IMR-90 (cell line): ENCODE measurements around the gene MAST1. TPM values are rescaled to one million over a fixed set of nuclear protein-coding genes. Genes with fewer than 3 reads are reported as not detected.

Experiments used
- ATAC-seq: fragments of 200-7000 bp; cut with Tn5 transposase; 2 replicates; pipeline ENCODE4 v1.9.1; 2020; ENCODE audit warnings: low read depth, mild to moderate bottlenecking, moderate library complexity
- BruUV-seq: library from RNA; stranded (reverse); fragments of 400-500 nt; replicated peaks from 2 replicates; lab custom pipeline; 2021; lab: Mats Ljungman, UMichigan
- CTCF ChIA-PET: fragments of 300-600 bp; formaldehyde crosslinking; extraction: SDS; loops from one replicate; lab custom pipeline; 2021; ENCODE audit warnings: antibody characterized with exemption; lab: Yijun Ruan, JAX
- POLR2A ChIA-PET: fragments of 300-600 bp; sonication (Branson Sonifier 250); formaldehyde crosslinking; loops from one replicate; lab custom pipeline; 2022; ENCODE audit warnings: antibody characterized with exemption; ENCODE audit not compliant: unreplicated experiment; lab: Charles Lee
- DNase-seq: peaks from one replicate; pipeline ENCODE4 v3.0.0; 2013
- H2AFZ ChIP-seq: replicated peaks from 2 replicates; pipeline ENCODE3; 2013; ENCODE audit warnings: low read length, mild to moderate bottlenecking; ENCODE audit not compliant: poor library complexity
- H2AK5ac ChIP-seq: 2 replicates; pipeline ENCODE4 v1.6.1; 2013; ENCODE audit warnings: low read depth, low read length, inconsistent platforms
- H2AK9ac ChIP-seq: replicated peaks from 2 replicates; pipeline ENCODE3; 2013; ENCODE audit warnings: mild to moderate bottlenecking, low read depth, low read length, moderate library complexity; ENCODE audit not compliant: poor library complexity
- H2BK120ac ChIP-seq: 2 replicates; pipeline ENCODE4 v1.6.1; 2013; ENCODE audit warnings: low read depth, low read length, inconsistent platforms
- H2BK15ac ChIP-seq: 3 replicates; pipeline ENCODE4 v1.6.1; 2013; ENCODE audit warnings: low read depth, low read length, inconsistent platforms
- H2BK20ac ChIP-seq: 2 replicates; pipeline ENCODE4 v1.6.1; 2013; ENCODE audit warnings: low read depth, mild to moderate bottlenecking, inconsistent platforms, low read length, moderate library complexity
- H2BK5ac ChIP-seq: 2 replicates; pipeline ENCODE4 v1.6.1; 2013; ENCODE audit warnings: mild to moderate bottlenecking, low read depth, low read length, inconsistent platforms; ENCODE audit not compliant: poor library complexity, severe bottlenecking
- H3K14ac ChIP-seq: replicated peaks from 2 replicates; pipeline ENCODE4 v1.6.1; 2013; ENCODE audit warnings: low read depth, low read length, inconsistent platforms
- H3K18ac ChIP-seq: 2 replicates; pipeline ENCODE4 v1.6.1; 2013; ENCODE audit warnings: low read depth, low read length, control low read depth
- H3K23ac ChIP-seq: 2 replicates; pipeline ENCODE4 v1.6.1; 2013; ENCODE audit warnings: low read depth, low read length, inconsistent platforms
- H3K27ac ChIP-seq: 2 replicates; pipeline ENCODE4 v1.5.1; 2013; ENCODE audit warnings: mild to moderate bottlenecking, control low read depth, low read length; ENCODE audit not compliant: insufficient read depth
- H3K27me3 ChIP-seq: 2 replicates; pipeline ENCODE4 v1.6.1; 2013; ENCODE audit warnings: low read length; ENCODE audit not compliant: control insufficient read depth, insufficient read depth
- H3K36me3 ChIP-seq: 2 replicates; pipeline ENCODE4 v1.6.1; 2013; ENCODE audit warnings: low read length, mixed read lengths; ENCODE audit not compliant: control insufficient read depth, insufficient read depth
- H3K4ac ChIP-seq: 2 replicates; pipeline ENCODE4 v1.6.1; 2013; ENCODE audit warnings: low read depth, low read length, inconsistent platforms
- H3K4me1 ChIP-seq: 2 replicates; pipeline ENCODE4 v1.6.1; 2013; ENCODE audit warnings: low read length, mixed read lengths; ENCODE audit not compliant: control insufficient read depth, insufficient read depth
- H3K4me2 ChIP-seq: 2 replicates; pipeline ENCODE4 v1.6.1; 2013; ENCODE audit warnings: low read depth, mild to moderate bottlenecking, control low read depth, low read length, moderate library complexity
- H3K4me3 ChIP-seq: 2 replicates; pipeline ENCODE4 v1.5.1; 2013; ENCODE audit warnings: low read depth, mild to moderate bottlenecking, control low read depth, low read length, moderate library complexity; ENCODE audit not compliant: insufficient read depth
- H3K56ac ChIP-seq: 2 replicates; pipeline ENCODE4 v1.6.1; 2013; ENCODE audit warnings: low read length, inconsistent platforms; ENCODE audit not compliant: insufficient read depth; ENCODE audit errors: extremely low read depth
- H3K79me1 ChIP-seq, 2 experiments: 2 replicates each; pipeline ENCODE4 v1.6.1; 2013; ENCODE audit warnings: low read length in 2 of 2, inconsistent platforms in 1 of 2, low read depth in 1 of 2
- H3K9ac ChIP-seq: 2 replicates; pipeline ENCODE4 v1.6.1; 2013; ENCODE audit warnings: low read depth, low read length, control low read depth
- H3K9me1 ChIP-seq: 2 replicates; pipeline ENCODE4 v1.6.1; 2013; ENCODE audit warnings: low read length, inconsistent platforms; ENCODE audit not compliant: insufficient read depth
- H3K9me3 ChIP-seq: 2 replicates; pipeline ENCODE4 v1.6.1; 2013; ENCODE audit warnings: low read length; ENCODE audit not compliant: control insufficient read depth, insufficient read depth
- H4K20me1 ChIP-seq: 2 replicates; pipeline ENCODE4 v1.6.1; 2013; ENCODE audit warnings: low read length, inconsistent platforms; ENCODE audit not compliant: insufficient read depth
- H4K5ac ChIP-seq: 2 replicates; pipeline ENCODE4 v1.6.1; 2013; ENCODE audit warnings: mild to moderate bottlenecking, low read depth, low read length, control low read depth
- H4K8ac ChIP-seq, 2 experiments: 2 replicates each; pipeline ENCODE4 v1.6.1; 2013; ENCODE audit warnings: low read depth in 2 of 2, low read length in 2 of 2, control low read depth in 1 of 2, inconsistent platforms in 1 of 2
- H4K91ac ChIP-seq: 2 replicates; pipeline ENCODE4 v1.6.1; 2013; ENCODE audit warnings: low read depth, low read length, inconsistent platforms; ENCODE audit not compliant: insufficient read depth
- BHLHE40 ChIP-seq: fragments of 150-350 bp; IDR thresholded peaks from 2 replicates; pipeline ENCODE4 v1.6.1; 2016; ENCODE audit warnings: mild to moderate bottlenecking, low read depth, low read length
- FOS ChIP-seq: fragments of 150-350 bp; IDR thresholded peaks from 2 replicates; pipeline ENCODE4 v1.6.1; 2016; ENCODE audit warnings: low read depth, low read length
- MAFK ChIP-seq: IDR thresholded peaks from 2 replicates; pipeline ENCODE4 v1.6.1; 2012; ENCODE audit warnings: low read depth, low read length, improper control_type of control experiment
- NFE2L2 ChIP-seq: fragments of 150-350 bp; IDR thresholded peaks from 2 replicates; pipeline ENCODE4 v1.6.1; 2016; ENCODE audit warnings: low read depth, mild to moderate bottlenecking, low read length
- POLR2A ChIP-seq: IDR thresholded peaks from 2 replicates; pipeline ENCODE4 v1.6.1; 2012; ENCODE audit warnings: mild to moderate bottlenecking, low read depth, low read length
- RAD21 ChIP-seq: IDR thresholded peaks from 2 replicates; pipeline ENCODE4 v1.6.1; 2012; ENCODE audit warnings: low read length, improper control_type of control experiment
- WGBS, 2 experiments: methylation state at CpG; one replicate each; pipeline versions ENCODE4 v1.1.5 to v1.1.7; 2013; ENCODE audit warnings: missing lambda C conversion rate in 2 of 2; ENCODE audit not compliant: insufficient read length in 1 of 2; ENCODE audit errors: extremely low coverage in 2 of 2; 5-methylcytosine and 5-hydroxymethylcytosine counted together
- dilution Hi-C: fragments of 300-500 bp; cut with HindIII; formaldehyde crosslinking; loops from one replicate; pipeline ENCODE4 v1.14.3; 2018; ENCODE audit warnings: low sequenced_read_pairs; ENCODE audit not compliant: unreplicated experiment
- in situ Hi-C: fragments of 300-500 bp; cut with MboI; formaldehyde crosslinking; loops from 3 replicates; pipeline ENCODE4 v1.14.3; 2019; ENCODE audit warnings: low sequenced_read_pairs, inconsistent platforms, mixed read lengths
- intact Hi-C: fragments of 100-400 bp; cut with micrococcal nuclease; formaldehyde crosslinking; loops from 2 replicates; pipeline ENCODE4 v1.10.0; 2022
- polyA plus RNA-seq, 3 experiments: library from polyadenylated mRNA; depleted of rRNA; stranded (reverse); fragments of >200 nt; gene quantifications; 2 replicates each; pipeline ENCODE4 v1.2.3, GENCODE V29; 2012; ENCODE audit warnings: low replicate concordance in 1 of 3
- total RNA-seq: library from RNA; depleted of rRNA; stranded (reverse); fragments of >200 nt; gene quantifications from 2 replicates; pipeline ENCODE4 v1.2.3, GENCODE V29; 2012
- TF ChIP-seq, protein P1 (sequence below): conservative IDR thresholded peaks from 2 replicates; pipeline ENCODE4 v1.5.1; 2012; ENCODE audit warnings: mild to moderate bottlenecking, low read depth, low read length, improper control_type of control experiment

MAST1 gene
- total and polyA plus RNA-seq, 2 of the 4 experiments (the other 2 are of a cell fraction): 0.56 to 1.1 TPM

DNA sequence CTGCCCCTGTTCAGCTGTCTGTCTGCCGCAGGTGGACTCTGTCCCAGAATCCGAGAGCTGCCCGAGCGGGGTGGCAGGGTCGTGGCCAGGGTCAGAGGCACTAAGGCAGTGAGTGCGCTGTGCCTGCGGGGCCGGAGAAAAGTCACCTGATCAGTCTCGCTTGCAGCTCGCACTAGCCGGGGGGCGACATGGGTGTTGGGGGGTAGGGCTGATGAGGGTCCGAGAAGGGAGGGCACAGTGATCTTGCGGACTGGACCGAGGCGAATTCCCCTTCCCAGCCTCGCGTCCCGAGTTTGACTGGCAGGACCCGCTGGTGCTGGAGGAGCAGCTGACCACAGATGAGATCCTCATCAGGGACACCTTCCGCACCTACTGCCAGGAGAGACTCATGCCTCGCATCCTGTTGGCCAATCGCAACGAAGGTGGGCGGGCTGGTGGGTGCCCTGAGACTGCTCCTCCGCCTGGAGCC lies 53.3 kb downstream of the MAST1 start (continued):
- TF ChIP-seq, protein P1, sequence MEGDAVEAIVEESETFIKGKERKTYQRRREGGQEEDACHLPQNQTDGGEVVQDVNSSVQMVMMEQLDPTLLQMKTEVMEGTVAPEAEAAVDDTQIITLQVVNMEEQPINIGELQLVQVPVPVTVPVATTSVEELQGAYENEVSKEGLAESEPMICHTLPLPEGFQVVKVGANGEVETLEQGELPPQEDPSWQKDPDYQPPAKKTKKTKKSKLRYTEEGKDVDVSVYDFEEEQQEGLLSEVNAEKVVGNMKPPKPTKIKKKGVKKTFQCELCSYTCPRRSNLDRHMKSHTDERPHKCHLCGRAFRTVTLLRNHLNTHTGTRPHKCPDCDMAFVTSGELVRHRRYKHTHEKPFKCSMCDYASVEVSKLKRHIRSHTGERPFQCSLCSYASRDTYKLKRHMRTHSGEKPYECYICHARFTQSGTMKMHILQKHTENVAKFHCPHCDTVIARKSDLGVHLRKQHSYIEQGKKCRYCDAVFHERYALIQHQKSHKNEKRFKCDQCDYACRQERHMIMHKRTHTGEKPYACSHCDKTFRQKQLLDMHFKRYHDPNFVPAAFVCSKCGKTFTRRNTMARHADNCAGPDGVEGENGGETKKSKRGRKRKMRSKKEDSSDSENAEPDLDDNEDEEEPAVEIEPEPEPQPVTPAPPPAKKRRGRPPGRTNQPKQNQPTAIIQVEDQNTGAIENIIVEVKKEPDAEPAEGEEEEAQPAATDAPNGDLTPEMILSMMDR: no peak
- no peak for TF ChIP-seq RAD21
- TF ChIP-seq MAFK: no peak
- TF ChIP-seq FOS: no peak

GRCh38 chr19:12893582-12893981 lies 55.3 kb downstream of the MAST1 start:
- H2BK15ac ChIP-seq: no peak overlapping the region
- intact Hi-C loops: no loop called here
- no peak overlapping the region for H3K56ac ChIP-seq
- POLR2A ChIA-PET: no interaction called here
- H2AK9ac ChIP-seq: no peak overlapping the region
- H3K4me2 ChIP-seq: no peak overlapping the region
- H3K4me1 ChIP-seq: peaks cover 6% of the 10 kb centered on the region
- no peak overlapping the region for H3K9ac ChIP-seq
- H4K91ac ChIP-seq: no peak overlapping the region
- ATAC-seq (no peak), DNase-seq (no peak)
- no peaks in the 10 kb centered on the region for H3K27me3 ChIP-seq
- in situ Hi-C loops: no loop called here
- no peak overlapping the region for H2AFZ ChIP-seq
- no peaks in the 10 kb centered on the region for H4K20me1 ChIP-seq
- no peak overlapping the region for H3K4me3 ChIP-seq
- CTCF ChIA-PET: no interaction called here
- H4K8ac ChIP-seq: no peak overlapping the region
- H3K9me3 ChIP-seq: no peaks in the 10 kb centered on the region
- no peak overlapping the region for H2BK120ac ChIP-seq
- H2BK20ac ChIP-seq: no peak overlapping the region
- no peaks in the 10 kb centered on the region for H3K9me1 ChIP-seq
- H3K14ac ChIP-seq: no peak overlapping the region
- no peak overlapping the region for H3K27ac ChIP-seq
- H3K4ac ChIP-seq: no peak overlapping the region
- dilution Hi-C loops: no loop called here
- peaks cover 22% of the 10 kb centered on the region for H3K36me3 ChIP-seq
- H3K79me1 ChIP-seq: peaks cover 10 to 12% of the 10 kb centered on the region in 2 experiments; a peak in 3 of 4 replicates
- TF ChIP-seq BHLHE40 (no peak), FOS (no peak), NFE2L2 (no peak), POLR2A (no peak)
- TF ChIP-seq, protein P1: no peak
- 20% methylated on average over 1 of the region's 5 CpGs; no CpG with 5 or more reads in 1 of the 2 experiments for WGBS, 2 experiments
- H3K18ac ChIP-seq: no peak overlapping the region
- no peak overlapping the region for H3K23ac ChIP-seq
- no peak overlapping the region for H4K5ac ChIP-seq
- H2BK5ac ChIP-seq: no peak overlapping the region
- no peak overlapping the region for H2AK5ac ChIP-seq
- BruUV-seq: no TSS peak
